Endothelial cell of umbilical vein (primary cell): ENCODE data around the gene MAP2K5.

ENCODE experiments used
- EZH2 ChIP-seq: IDR thresholded peaks from 2 replicates; pipeline ENCODE4 v1.6.1; 2012; ENCODE audit warnings: borderline replicate concordance, low read depth, mild to moderate bottlenecking, moderate library complexity, low read length, inconsistent platforms; ENCODE audit not compliant: severe bottlenecking
- FOS ChIP-seq: IDR thresholded peaks from 2 replicates; pipeline ENCODE4 v1.6.1; 2011; ENCODE audit warnings: mild to moderate bottlenecking, low read length, moderate library complexity, borderline replicate concordance; ENCODE audit not compliant: insufficient read depth
- GATA2 ChIP-seq: IDR thresholded peaks from 2 replicates; pipeline ENCODE4 v1.7.0; 2011; ENCODE audit warnings: low read depth, mild to moderate bottlenecking, moderate library complexity, mixed read lengths, low read length; ENCODE audit not compliant: insufficient read length, insufficient read depth
- JUN ChIP-seq: IDR thresholded peaks from 2 replicates; pipeline ENCODE4 v1.6.1; 2011; ENCODE audit warnings: borderline replicate concordance, low read depth; ENCODE audit not compliant: insufficient read length, insufficient read depth
- MYC ChIP-seq: IDR thresholded peaks from one replicate; pipeline ENCODE4 v1.6.1; 2011; ENCODE audit warnings: mild to moderate bottlenecking, low read depth, low read length
- POLR2A ChIP-seq: IDR thresholded peaks from 2 replicates; pipeline ENCODE4 v1.6.1; 2012; ENCODE audit warnings: low read depth, mild to moderate bottlenecking, control low read depth, low read length
- POLR2AphosphoS5 ChIP-seq: IDR thresholded peaks from 2 replicates; pipeline ENCODE4 v1.6.1; 2012; ENCODE audit warnings: low read depth, mild to moderate bottlenecking, control low read depth, low read length, moderate library complexity; ENCODE audit not compliant: insufficient read depth
- TF ChIP-seq, protein P1 (sequence below), 2 donors: IDR thresholded peaks; 1 replicate in 1 of 2; 2 replicates in 1 of 2; pipeline ENCODE4 v1.5.1; 2011; ENCODE audit warnings: low read length in 2 of 2, mild to moderate bottlenecking in 2 of 2, moderate library complexity in 2 of 2, control low read depth in 1 of 2, inconsistent platforms in 1 of 2, low read depth in 1 of 2; ENCODE audit not compliant: insufficient read depth in 1 of 2; ENCODE audit errors: extremely low read depth in 1 of 2

DNA sequence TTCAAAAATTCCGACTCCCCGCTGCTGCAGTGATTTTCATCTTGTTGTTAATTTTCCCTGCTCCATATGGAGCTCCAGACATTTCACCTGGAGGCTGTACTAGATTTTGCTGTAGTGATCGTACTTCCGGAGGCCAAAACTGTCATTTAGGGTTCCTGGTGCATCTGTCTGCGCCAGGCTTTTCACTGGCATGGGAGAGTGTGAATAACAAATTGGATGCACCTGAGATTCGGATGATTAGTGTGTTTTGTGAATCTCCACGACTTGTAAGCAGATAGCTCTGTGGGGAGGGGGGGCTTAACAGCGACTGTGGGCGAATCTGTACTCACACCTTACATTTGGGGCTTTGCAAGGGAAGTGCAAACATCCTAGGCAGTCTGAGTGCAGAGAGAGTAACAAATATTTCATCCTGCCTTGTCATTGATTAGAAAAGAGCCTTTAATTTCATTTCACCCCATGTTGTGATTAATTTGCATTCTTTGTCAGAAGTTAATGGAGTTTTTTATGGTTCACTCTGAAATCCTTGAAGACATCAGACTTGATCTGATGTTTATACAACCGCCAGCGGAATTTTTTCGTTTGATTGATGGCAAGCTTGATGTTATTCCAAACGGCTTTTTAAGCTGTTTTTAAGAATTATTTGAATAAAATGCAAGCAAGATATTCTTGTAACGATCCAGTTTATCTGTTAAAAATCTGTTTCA is 190.3 kb downstream of the MAP2K5 start:
- no peak for TF ChIP-seq POLR2A
- TF ChIP-seq, protein P1, sequence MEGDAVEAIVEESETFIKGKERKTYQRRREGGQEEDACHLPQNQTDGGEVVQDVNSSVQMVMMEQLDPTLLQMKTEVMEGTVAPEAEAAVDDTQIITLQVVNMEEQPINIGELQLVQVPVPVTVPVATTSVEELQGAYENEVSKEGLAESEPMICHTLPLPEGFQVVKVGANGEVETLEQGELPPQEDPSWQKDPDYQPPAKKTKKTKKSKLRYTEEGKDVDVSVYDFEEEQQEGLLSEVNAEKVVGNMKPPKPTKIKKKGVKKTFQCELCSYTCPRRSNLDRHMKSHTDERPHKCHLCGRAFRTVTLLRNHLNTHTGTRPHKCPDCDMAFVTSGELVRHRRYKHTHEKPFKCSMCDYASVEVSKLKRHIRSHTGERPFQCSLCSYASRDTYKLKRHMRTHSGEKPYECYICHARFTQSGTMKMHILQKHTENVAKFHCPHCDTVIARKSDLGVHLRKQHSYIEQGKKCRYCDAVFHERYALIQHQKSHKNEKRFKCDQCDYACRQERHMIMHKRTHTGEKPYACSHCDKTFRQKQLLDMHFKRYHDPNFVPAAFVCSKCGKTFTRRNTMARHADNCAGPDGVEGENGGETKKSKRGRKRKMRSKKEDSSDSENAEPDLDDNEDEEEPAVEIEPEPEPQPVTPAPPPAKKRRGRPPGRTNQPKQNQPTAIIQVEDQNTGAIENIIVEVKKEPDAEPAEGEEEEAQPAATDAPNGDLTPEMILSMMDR (IDR thresholded peaks at IDR 0.05; ENCODE audit: extremely low read depth in 1 of 2, insufficient read depth in 1 of 2, low read depth in 1 of 2, low read length in 2 of 2) = no peak
- no peak for TF ChIP-seq EZH2
- no peak for TF ChIP-seq FOS
- TF ChIP-seq GATA2 = no peak
- no peak for TF ChIP-seq POLR2AphosphoS5
- no peak for TF ChIP-seq MYC
- TF ChIP-seq JUN = no peak
